HG03095 (cell line): ENCODE data around the gene BCL6B.

Experiments
- ATAC-seq: cut with Tn5 transposase; IDR thresholded peaks from one replicate; pipeline ENCODE4 v1.9.1; 2021; ENCODE audit warnings: moderate library complexity; ENCODE audit not compliant: unreplicated experiment

The BCL6B gene

DNA sequence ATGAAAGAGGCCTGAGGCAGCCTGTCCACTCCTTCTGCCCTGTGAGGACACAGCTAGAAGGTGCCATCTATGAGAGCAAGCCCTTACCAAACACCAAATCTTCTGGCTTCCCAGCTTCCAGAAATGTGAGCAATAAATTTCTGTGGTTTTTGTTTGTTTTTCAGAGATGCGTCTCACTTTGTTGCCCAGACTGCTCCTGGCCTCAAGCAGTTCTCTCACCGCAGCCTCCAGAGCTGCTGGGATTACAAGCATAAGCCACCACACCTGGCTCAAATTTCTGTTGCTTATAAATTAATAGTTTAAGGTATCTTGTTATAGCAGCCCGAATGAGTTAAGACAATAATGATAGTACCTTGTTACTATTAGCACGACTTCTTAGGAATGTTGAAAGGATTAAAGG is 33.5 kb downstream of the BCL6B start:
- ATAC-seq = no peak

DNA sequence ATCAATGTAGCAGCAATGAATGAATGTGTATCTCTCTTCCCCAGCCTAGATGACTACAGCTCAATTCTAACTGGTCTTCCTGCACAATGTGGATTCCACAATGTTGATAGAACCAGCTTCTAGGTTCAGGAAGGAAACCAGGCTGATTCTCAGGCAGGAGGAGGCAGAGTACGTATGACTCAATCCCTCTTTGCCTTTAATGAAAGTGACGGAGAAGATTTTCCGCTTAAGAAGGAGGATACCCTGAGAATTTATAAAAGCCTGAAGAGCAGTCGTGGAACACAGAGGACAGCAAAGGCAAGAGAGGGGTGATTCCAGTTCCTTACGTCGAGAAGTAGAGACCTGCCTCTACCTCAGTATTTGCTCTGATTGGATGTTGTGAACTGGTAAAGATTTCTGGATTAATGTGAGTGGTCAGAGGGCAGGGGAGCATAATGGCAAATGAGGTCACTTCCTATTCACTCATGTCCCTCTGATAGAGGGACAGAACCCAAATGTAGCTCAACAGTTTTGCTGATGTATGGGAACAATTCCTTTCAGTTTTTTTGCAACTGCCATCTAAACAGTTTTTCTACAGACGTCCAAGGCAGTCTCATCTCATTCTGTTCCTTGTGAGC is 36.1 kb downstream of the BCL6B start:
- ATAC-seq = no peak

DNA sequence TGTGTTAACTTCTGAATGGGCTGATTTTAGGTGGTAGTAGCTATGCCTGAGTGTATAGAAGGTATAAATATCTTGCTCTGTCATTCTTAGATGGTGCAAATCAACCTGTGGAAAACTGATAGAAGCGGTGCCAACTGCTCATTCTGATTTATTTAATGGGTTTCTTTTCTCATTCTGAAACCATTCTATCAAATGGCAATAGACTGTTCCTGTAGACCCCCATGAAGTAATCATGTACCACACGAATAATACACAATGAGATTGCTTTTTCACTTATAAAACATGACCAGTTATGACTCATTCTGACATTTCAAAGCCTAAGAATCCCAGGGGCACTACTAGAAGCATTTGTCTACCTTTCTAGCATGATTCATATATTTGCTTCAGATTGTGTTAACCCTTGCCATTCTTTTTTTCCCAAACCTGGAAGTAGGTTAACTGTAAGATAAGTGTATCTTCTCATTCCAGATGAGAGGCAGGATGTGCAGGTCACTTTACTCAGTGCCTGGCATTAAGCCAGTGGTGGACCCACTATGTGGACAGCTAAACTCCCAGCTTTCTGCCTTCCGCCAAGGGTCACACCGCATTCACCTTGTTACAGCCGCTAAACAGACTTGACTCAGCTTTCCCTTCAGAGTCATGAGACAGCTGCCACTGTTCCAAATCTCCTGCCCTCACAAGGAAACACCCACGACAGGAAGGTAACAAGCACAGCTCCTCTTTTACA is 37.5 kb downstream of the BCL6B start:
- ATAC-seq = no peak

DNA sequence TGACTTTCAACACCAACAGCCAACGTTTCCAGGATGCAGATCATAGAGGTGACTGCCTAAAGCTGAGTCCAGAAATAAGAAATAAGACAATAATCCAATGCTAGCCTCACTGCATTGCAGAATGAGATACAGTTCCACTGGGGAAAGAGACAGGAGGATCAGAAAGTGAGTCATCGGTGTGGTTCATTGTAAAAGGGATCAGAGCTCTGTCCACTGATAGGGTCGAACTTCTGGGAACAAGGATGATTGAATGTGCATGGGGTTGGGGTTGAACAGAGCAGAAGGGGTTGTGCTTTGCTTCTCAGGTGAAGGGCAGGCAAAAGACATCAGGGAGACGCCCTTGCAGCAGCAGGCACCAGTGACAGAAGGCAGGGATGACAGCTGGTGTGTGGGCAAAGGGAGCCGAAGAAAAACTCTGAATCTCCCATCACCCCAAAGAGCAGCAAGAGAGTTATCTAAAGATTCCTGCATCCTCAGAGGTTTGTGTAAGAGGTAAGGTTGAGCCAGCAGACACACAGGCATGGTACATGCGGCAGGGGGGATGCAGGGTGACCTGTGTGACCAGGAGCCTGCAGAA is 40.8 kb downstream of the BCL6B start:
- no peak for ATAC-seq

DNA sequence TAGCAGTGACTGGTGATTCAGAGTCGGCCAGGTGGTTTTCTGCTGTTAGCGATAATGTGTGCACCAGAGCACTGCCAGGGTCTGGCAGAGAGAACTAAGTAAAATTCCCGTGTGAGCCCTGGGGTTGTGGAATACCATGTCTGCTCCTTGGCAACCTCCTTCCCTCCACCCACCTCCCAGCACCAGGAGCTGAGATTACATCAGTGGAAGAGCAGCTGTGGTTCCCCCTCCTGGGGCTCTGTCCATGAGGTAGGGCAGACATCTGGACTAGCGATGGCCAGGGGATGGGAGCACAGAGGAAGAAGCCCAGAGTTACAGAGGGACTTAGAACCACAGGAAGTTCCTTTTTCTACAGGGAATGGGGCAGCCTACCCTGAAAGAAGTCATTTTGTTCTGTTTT is 41.4 kb downstream of the BCL6B start:
- no peak for ATAC-seq

DNA sequence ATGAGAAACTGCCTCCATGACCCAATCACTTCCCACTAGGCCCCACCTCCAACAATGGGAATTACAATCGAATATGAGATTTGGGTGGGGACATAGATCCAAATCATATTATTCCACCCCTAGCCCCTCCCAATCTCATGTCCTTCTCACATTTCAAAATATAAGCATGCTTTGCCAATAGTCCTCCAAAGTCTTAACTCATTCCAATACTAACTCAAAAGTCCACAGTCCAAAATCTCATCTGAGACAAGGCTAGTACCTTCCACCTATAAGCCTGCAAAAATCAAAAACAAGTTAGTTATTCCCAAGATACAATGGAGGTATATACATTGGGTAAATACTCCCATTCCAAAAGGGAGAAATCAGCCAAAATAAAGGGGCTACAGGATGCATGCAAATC is 44.3 kb downstream of the BCL6B start:
- ATAC-seq = no peak

DNA sequence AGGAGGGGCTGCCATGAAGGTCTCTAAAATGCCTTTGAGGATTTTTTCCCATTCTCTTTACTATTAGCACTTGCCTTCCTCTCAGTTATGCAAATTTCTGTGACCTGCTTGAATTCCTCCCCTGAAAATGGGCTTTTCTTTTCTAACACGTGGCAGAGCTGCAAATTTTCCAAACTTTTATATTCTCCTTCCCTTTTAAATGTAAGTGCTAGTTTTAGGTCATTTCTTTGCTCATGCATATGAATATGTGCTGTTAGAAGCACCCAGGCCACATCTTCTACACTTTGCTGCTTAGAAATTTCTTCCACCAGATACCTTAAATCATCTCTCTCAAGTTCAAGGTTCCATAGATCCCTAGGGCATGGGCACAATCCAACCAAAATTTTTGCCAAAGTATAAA is 45.4 kb downstream of the BCL6B start:
- no peak for ATAC-seq

DNA sequence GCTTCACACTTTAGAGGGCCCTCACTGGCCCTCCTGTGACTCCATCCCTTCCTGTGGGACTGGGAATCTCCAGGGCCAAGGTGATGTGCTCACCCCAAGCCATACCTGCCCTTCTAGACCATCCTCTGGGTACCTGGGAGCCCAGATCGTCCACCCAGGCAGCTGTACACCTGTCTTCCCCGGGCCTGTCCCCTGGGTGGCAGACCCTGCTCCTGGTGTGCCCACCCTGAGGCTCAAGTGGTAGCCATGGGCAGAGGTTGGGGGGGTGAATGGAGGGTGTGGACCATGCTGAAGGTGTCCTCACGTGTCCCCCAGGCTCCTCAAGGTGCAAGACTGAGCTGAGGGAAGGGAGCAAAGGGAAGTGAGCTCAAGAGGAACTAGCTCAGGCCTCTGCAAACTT is 47.9 kb downstream of the BCL6B start:
- ATAC-seq = no peak

DNA sequence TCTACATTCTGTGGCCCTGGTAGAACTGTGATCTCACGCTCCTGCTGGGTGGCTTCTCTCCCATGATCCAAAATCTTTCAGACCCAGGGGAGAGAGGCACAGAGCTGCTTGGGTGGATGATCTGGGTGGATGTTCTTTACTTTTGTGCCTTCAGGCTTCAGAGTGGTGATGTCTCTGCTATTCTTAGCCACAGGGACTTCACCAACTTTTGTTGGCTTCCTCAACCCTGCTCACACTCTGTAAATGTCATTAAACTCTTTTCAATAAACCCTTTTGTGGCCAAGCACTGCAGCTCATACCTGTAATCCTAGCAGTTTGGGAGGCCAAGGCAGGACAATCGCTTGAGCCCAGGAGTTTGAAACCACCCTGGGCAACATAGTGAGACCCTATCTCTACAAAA is 49.6 kb downstream of the BCL6B start:
- no peak for ATAC-seq

DNA sequence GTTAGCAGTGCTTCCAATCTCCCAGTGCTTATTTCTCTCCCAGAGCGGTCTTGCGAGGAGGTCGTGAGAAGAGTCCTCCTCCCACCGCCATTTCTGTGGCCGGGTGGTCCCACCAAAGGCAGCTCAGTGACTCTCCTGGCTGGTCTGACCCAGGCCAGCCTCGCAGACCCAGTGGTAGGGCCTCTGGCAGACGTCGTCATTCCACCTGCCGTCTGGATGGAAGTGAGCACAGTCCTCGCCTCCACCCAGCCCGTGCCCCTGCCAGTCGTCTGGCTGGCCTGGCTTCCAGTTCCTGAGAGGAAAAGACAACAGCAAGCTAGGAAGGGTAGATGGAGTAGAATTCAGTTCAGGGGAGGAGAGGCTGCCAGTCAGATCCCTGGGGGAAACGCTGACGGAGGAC is 52.1 kb downstream of the BCL6B start:
- ATAC-seq = no peak

DNA sequence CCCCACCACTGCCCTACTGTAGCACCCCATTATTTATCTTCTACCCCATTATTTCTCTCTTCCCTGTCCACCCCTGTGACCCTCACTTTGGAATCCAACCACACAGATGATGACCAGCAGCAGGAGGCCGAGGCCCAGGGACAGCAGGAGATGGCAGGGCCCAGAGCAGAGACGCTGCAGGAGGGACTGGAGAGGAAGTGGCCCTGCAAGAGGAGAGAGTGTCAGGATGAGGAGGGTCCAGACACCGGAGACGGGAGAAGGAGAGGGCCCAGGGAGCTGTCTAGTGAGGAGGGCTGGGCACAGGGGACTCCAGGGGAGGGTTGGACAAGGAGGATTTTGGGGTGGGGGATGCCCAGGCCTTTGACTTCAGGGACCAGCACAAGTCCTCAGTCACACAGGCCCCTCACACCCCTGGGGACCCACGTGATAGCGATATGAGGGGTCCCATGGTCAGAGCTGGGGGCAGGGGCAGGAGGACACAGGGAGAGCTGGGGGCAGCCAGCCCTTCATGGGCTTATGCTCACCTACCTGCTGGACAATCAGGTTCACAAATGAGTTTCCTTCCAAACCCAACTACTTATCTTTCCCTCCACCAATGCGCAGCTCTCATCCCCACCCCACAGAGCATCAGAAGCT is 55.2 kb downstream of the BCL6B start:
- no peak for ATAC-seq

DNA sequence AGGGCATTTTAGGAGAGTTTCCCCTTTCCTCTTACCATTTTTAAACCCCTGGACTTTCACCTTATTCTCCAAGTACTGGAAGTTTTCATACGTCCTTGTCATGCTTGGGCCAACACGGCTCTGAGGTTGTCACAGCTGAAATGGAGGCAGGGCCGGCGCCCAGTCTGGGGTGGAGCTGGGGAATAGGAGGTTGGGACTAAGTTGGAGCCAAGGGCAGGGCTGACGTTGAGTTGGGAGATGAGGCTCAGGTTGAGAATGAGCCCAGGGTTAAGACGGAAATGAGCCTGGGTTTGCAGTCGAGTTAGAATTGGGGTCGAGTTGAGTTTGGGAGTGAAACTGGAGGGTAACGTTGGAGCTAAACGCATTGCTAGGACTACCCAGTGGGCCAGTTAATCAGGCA is 55.9 kb downstream of the BCL6B start:
- ATAC-seq = no peak
